ENCODE results near the gene MTCH2.
"Not testable (repeated sequence)": the region's sequence is repeated elsewhere in the genome, so short reads cannot be mapped to it uniquely, and the experiment has no call there.

Gene MTCH2

GRCh38 chr11:47659276-47659675 is 16.9 kb upstream of the MTCH2 start:
- Histone ChIP-seq H3K36me3 (ENCODE audit: insufficient read depth, low read length) (no peaks in the 10 kb centered on the region), H3K9ac (ENCODE audit: low read depth, low read length) (no peak overlapping the region), H3K4me1 (ENCODE audit: insufficient read depth, low read length) (no peaks in the 10 kb centered on the region), H3K9me3 (ENCODE audit: control insufficient read depth, insufficient read depth, low read length) (no peaks in the 10 kb centered on the region)

DNA sequence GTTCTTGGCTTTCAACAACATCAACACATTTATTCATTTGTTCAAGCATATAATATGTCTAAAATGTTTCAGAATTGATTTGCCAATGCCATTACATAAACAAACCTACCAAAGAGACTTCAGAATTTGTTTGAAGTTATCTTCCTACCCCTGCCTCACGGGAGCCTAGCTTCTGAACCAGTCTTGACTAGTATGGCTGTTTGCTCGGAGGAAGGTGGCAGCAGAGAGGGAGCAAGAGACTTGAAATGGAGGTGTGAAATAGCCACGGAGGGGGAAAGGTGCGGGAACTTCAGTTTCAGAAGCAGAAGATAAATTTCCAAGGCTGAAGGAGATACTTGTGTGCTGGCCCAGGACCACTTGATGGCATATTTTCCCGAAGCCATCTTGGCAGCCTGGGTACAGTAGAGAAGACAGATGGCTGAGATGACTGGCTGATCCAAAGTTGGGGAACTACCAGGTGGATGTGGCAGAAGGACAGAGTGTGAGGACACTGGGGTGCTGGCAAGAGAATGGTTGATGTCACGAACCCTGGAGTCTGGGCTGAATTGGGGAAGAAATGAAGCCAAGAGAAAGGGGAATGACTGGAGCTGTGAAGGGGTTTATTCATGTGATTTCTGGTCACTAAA is 14.0 kb upstream of the MTCH2 start:
- Histone ChIP-seq H3K9ac (ENCODE audit: low read depth, low read length) (no peak overlapping the region), H3K4me1 (ENCODE audit: insufficient read depth, low read length) (no peaks in the 10 kb centered on the region), H3K36me3 (ENCODE audit: insufficient read depth, low read length) (no peaks in the 10 kb centered on the region), H3K9me3 (ENCODE audit: control insufficient read depth, insufficient read depth, low read length) (peaks cover 8% of the 10 kb centered on the region; the same call in 1 of the 2 replicates)

DNA sequence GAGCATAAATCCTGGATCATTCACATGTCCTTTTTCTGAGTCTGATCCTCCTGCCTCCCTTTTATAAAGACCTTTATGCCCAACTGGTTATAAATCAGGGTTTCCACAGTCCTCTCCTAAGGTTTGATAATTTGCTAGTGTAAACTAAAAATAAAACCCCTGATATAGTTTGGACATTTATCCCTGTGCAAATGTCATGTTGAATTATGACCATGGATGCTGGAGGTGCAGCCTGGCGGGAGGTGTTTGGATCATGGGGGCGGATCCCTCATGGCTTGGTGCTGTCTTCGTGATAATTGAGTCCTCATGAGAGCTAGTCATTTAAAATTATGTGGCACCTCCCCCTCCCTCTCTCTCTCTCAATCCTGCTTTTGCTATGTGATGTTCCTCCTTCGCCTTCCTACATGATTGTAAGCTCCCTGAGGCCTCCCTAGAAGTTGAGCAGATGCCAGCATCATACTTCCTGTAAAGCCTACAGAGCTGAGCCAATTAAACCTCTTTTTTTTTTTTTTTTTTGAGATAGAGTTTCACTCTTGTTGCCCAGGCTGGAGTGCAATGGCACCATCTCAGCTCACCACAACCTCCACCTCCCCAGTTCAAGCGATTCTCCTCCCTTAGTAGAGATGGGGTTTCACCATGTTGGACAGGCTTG is 9.6 kb upstream of the MTCH2 start:
- Histone ChIP-seq H3K9me3 (ENCODE audit: control insufficient read depth, insufficient read depth, low read length) (peaks cover 11% of the 10 kb centered on the region), H3K4me1 (ENCODE audit: insufficient read depth, low read length) (no peaks in the 10 kb centered on the region), H3K9ac (ENCODE audit: low read depth, low read length) (no peak overlapping the region), H3K36me3 (ENCODE audit: insufficient read depth, low read length) (no peaks in the 10 kb centered on the region)

DNA sequence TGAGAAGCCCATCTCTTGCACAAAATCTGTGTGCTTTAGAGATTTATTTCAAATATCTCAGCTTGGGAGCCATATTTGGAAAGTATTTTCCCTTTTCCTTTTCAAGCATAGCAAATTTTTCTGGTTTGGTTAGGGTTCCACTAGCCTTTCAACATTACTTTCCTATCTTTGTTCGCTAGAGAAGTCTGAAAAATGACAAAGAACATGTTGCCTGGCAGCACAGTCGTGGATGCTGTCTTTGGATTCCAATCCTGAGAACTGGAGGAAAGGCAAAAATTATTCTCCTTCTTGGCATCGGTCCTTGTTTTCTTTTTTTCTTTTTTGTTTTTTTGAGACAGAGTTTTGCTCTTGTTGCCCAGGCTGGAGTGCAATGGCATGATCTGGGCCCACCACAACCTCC is 6.9 kb upstream of the MTCH2 start:
- H3K9me3 ChIP-seq (ENCODE audit: control insufficient read depth, insufficient read depth, low read length): peaks cover 11% of the 10 kb centered on the region
- no peaks in the 10 kb centered on the region for H3K36me3 ChIP-seq (ENCODE audit: insufficient read depth, low read length)
- H3K4me1 ChIP-seq (ENCODE audit: insufficient read depth, low read length): no peaks in the 10 kb centered on the region
- no peak overlapping the region for H3K9ac ChIP-seq (ENCODE audit: low read depth, low read length)

GRCh38 chr11:47646019-47646418 is 3.7 kb upstream of the MTCH2 start:
- no peak overlapping the region for H3K9ac ChIP-seq (ENCODE audit: low read depth, low read length)
- no peaks in the 10 kb centered on the region for H3K36me3 ChIP-seq (ENCODE audit: insufficient read depth, low read length)
- H3K9me3 ChIP-seq (ENCODE audit: control insufficient read depth, insufficient read depth, low read length): no peaks in the 10 kb centered on the region; the same call in 1 of the 2 replicates
- H3K4me1 ChIP-seq (ENCODE audit: insufficient read depth, low read length): peaks cover 5% of the 10 kb centered on the region

- H3K4me1 ChIP-seq (ENCODE audit: insufficient read depth, low read length): peaks cover 6% of the 10 kb centered on the region
- H3K36me3 ChIP-seq (ENCODE audit: insufficient read depth, low read length): no peaks in the 10 kb centered on the region
- no peak overlapping the region for H3K9ac ChIP-seq (ENCODE audit: low read depth, low read length)
- no peaks in the 10 kb centered on the region for H3K9me3 ChIP-seq (ENCODE audit: control insufficient read depth, insufficient read depth, low read length)
These were observed 3.1 kb upstream of the MTCH2 start for GRCh38 chr11:47645500-47645899.

DNA sequence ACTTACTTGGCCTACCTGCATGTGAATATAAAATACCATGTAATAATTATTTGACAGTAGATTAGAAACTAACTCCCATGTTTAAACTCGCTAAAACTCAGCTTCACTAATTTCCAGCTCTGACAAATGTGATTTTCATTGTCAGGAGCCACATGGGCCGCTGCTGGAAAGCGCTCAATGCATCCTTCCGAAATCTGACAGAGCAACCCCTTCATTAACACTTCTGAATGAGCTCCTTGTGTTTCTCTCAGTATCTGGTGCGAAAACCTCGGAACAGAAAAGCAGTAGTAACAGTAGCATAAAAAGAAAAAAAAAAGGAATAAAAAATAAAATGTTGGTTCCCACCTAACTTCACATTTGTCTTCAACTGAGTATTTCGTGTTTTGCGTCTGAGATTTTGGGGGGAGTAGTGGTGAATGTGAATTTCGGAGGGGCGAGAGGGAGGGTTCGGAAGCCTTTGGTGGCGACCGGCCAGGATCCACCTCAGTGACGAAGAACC is 710 bp downstream of the MTCH2 start:
- Histone ChIP-seq H3K36me3 (ENCODE audit: insufficient read depth, low read length) (peaks cover 12% of the 10 kb centered on the region), H3K4me1 (ENCODE audit: insufficient read depth, low read length) (peaks cover 6% of the 10 kb centered on the region), H3K9ac (ENCODE audit: low read depth, low read length) (peak overlapping the region; percentile 97)

GRCh38 chr11:47640506-47640905 is 1.9 kb downstream of the MTCH2 start:
- H3K9ac ChIP-seq (ENCODE audit: low read depth, low read length); H3K9me3 ChIP-seq (ENCODE audit: control insufficient read depth, insufficient read depth, low read length); H3K4me1 ChIP-seq (ENCODE audit: insufficient read depth, low read length): not testable (repeated sequence)
- H3K36me3 ChIP-seq (ENCODE audit: insufficient read depth, low read length): peaks cover 12% of the 10 kb centered on the region

More for the DNA sequence above, 710 bp downstream of the MTCH2 start:
- no peaks in the 10 kb centered on the region for H3K9me3 ChIP-seq (ENCODE audit: control insufficient read depth, insufficient read depth, low read length)

GRCh38 chr11:47636331-47636730 is 6.0 kb downstream of the MTCH2 start:
- H3K9ac ChIP-seq (ENCODE audit: low read depth, low read length); H3K9me3 ChIP-seq (ENCODE audit: control insufficient read depth, insufficient read depth, low read length); H3K4me1 ChIP-seq (ENCODE audit: insufficient read depth, low read length): not testable (repeated sequence)
- peaks cover 19% of the 10 kb centered on the region for H3K36me3 ChIP-seq (ENCODE audit: insufficient read depth, low read length)

DNA sequence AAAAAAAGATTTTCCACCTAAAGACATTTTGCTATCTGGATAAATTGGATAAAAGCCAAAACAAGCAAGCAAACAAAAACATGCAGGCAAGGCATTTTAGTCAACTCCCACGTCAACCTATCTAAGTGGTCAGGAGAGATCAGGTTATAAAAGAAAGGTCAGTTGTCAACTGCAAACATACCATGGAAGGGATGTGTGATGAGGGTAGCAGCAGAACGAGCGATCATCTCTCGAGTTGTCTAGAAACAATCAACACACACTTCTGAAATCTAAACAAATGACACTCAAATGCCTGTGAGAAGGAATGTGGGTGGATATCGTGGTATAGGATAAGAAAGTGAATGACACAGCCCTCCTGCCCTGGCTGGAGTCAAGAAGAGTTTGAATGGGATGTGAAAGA is 10.9 kb downstream of the MTCH2 start:
- Histone ChIP-seq H3K9ac (ENCODE audit: low read depth, low read length) (no peak overlapping the region), H3K36me3 (ENCODE audit: insufficient read depth, low read length) (peaks cover 23% of the 10 kb centered on the region; the same call in 1 of the 2 replicates), H3K9me3 (ENCODE audit: control insufficient read depth, insufficient read depth, low read length) (no peaks in the 10 kb centered on the region), H3K4me1 (ENCODE audit: insufficient read depth, low read length) (no peaks in the 10 kb centered on the region)

DNA sequence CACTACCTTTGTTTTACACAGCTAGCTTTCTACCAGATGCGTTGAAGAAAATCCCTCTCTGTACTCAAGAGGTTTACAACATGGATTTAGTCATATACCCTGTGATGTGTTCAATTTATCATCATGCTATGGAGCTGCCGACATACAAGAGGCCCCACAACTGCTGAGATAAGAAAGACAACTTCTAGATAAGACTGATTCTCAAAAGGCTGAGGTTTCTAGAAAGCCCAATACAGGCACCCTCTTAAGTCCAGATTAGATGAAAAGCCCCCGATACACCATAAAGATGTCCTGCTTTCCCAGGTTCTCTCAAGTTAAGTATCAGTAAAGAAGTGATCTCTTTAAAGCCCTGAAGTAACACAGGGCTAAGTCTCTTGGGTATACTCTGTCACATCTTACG is 14.3 kb downstream of the MTCH2 start:
- peaks cover 19% of the 10 kb centered on the region for H3K36me3 ChIP-seq (ENCODE audit: insufficient read depth, low read length)
- H3K9ac ChIP-seq (ENCODE audit: low read depth, low read length): no peak overlapping the region
- no peaks in the 10 kb centered on the region for H3K4me1 ChIP-seq (ENCODE audit: insufficient read depth, low read length)
- no peaks in the 10 kb centered on the region for H3K9me3 ChIP-seq (ENCODE audit: control insufficient read depth, insufficient read depth, low read length)

GRCh38 chr11:47626234-47626633 is 16.1 kb downstream of the MTCH2 start:
- no peak overlapping the region for H3K9ac ChIP-seq (ENCODE audit: low read depth, low read length)
- H3K4me1 ChIP-seq (ENCODE audit: insufficient read depth, low read length): no peaks in the 10 kb centered on the region
- H3K9me3 ChIP-seq (ENCODE audit: control insufficient read depth, insufficient read depth, low read length): no peaks in the 10 kb centered on the region
- peaks cover 25% of the 10 kb centered on the region for H3K36me3 ChIP-seq (ENCODE audit: insufficient read depth, low read length)

DNA sequence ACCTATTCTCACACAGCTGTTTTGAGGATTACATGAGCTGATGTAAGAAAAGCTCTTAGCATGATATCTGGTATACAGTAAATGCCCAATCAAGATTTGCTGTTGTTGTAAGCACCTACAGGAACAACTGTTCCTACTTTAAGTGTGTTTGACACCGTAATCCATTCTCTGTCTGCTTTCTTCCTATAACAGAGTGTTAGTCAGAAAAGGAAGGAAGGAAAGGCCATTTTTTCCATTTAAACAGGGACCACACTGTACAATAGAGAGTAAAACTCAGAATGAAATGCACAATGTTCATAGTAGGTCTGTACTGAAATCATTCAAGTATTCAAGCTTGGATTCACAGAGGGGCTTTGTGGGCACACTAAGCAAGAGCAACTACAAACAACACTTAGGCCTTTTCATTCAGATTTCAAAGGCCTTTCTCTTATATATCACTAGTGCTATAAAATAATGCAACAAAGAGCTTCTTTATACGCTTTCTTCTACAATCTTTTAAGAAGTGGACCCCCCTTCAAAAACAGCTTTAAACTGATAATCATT is 21.5 kb downstream of the MTCH2 start:
- H3K4me1 ChIP-seq (ENCODE audit: insufficient read depth, low read length): no peaks in the 10 kb centered on the region
- H3K9me3 ChIP-seq (ENCODE audit: control insufficient read depth, insufficient read depth, low read length): no peaks in the 10 kb centered on the region
- peaks cover 9% of the 10 kb centered on the region; the same call in 1 of the 2 replicates for H3K36me3 ChIP-seq (ENCODE audit: insufficient read depth, low read length)
- H3K9ac ChIP-seq (ENCODE audit: low read depth, low read length): no peak overlapping the region

DNA sequence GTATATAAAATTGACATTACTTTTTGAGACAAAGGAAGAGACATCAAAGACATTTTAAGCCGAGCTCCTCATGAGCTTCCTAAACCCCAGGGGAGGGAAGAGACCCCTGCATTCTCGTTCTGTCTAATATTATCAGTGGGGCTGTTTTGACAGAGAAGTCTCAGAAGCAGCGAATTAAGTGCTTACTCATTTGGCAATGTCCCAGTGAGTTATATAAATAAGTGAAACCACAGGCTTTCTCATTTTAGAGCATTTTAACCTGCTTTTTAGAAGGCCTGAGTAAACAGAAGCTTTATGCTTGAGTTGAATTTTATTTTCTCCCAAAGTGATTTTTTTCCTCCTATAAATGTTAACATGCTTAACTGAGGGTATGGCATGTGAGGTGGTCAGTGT is 24.9 kb downstream of the MTCH2 start:
- no peaks in the 10 kb centered on the region for H3K4me1 ChIP-seq (ENCODE audit: insufficient read depth, low read length)
- H3K9me3 ChIP-seq (ENCODE audit: control insufficient read depth, insufficient read depth, low read length): no peaks in the 10 kb centered on the region
- 0 out of 2 replicates have a peak, but pooled peaks cover 5% of the 10 kb centered on the region for H3K36me3 ChIP-seq (ENCODE audit: insufficient read depth, low read length)
- H3K9ac ChIP-seq (ENCODE audit: low read depth, low read length): no peak overlapping the region

Data from ES-I3 (cell line).